NK-92 (cell line): ENCODE results near the gene SBK3.
"Not testable (repeated sequence)": the region's sequence is repeated elsewhere in the genome, so short reads cannot be mapped to it uniquely, and the experiment has no call there.

Experiments used
- DNase-seq: peaks from one replicate; lab custom pipeline; 2025; ENCODE audit not compliant: unreplicated experiment; lab: John Stamatoyannopoulos, UW

SBK3 gene

GRCh38 chr19:55542292-55542855, 3.0 kb downstream of the SBK3 start:
- DNase-seq = no peak

GRCh38 chr19:55541091-55541490, 4.3 kb downstream of the SBK3 start:
- DNase-seq = no peak

- DNase-seq = no peak
These were observed 4.7 kb downstream of the SBK3 start for GRCh38 chr19:55540619-55541018.

- no peak for DNase-seq
These were observed 6.0 kb downstream of the SBK3 start for GRCh38 chr19:55539090-55539984.

- DNase-seq = no peak
These were observed 7.2 kb downstream of the SBK3 start for GRCh38 chr19:55538132-55538531.

- DNase-seq = no peak
These were observed 7.6 kb downstream of the SBK3 start for GRCh38 chr19:55537741-55538111.

- DNase-seq = no peak
These were observed 8.2 kb downstream of the SBK3 start, which contains the start of gene SBK2 for GRCh38 chr19:55536951-55537740. Gene SBK2 (minus strand): TSS chr19:55537133. CDS start chr19:55536294, 839 bp downstream.

GRCh38 chr19:55536366-55536765, 9.0 kb downstream of the SBK3 start:
- no peak for DNase-seq

GRCh38 chr19:55535965-55536350, 9.4 kb downstream of the SBK3 start:
- DNase-seq = no peak

- DNase-seq = no peak
These were observed 10.0 kb downstream of the SBK3 start for GRCh38 chr19:55535173-55535964.

GRCh38 chr19:55534280-55534679, 11.1 kb downstream of the SBK3 start:
- DNase-seq = not testable (repeated sequence)

GRCh38 chr19:55530996-55531395, 14.3 kb downstream of the SBK3 start:
- no peak for DNase-seq

- no peak for DNase-seq
These were observed 15.6 kb downstream of the SBK3 start for GRCh38 chr19:55529636-55530234.

- DNase-seq = no peak
These were observed 17.1 kb downstream of the SBK3 start for GRCh38 chr19:55528030-55528803.

GRCh38 chr19:55527197-55528029, 17.9 kb downstream of the SBK3 start:
- DNase-seq = no peak

- DNase-seq = no peak
These were observed 18.8 kb downstream of the SBK3 start for GRCh38 chr19:55526216-55527196.

GRCh38 chr19:55525289-55526101, 19.8 kb downstream of the SBK3 start:
- DNase-seq = no peak
